SK-N-SH treated with all-trans-retinoic acid at 6 μM for 48 hours (cell line): ENCODE measurements around the gene COL9A3.

ENCODE experiments used
- CSRNP3 ChIP-seq: fragments of 250-450 bp; sonication (Bioruptor Pico); IDR thresholded peaks from 2 replicates; pipeline ENCODE4 v1.5.1; 2021; ENCODE audit warnings: mild to moderate bottlenecking, moderate library complexity
- GLIS3 ChIP-seq: fragments of 250-450 bp; sonication (Bioruptor Pico); IDR thresholded peaks from 2 replicates; pipeline ENCODE4 v1.5.0; 2020; ENCODE audit warnings: mild to moderate bottlenecking, moderate library complexity
- ZNF565 ChIP-seq: fragments of 450-650 bp; formaldehyde crosslinking; conservative IDR thresholded peaks from 2 replicates; pipeline ENCODE4 v1.5.0; 2020; ENCODE audit warnings: low read depth, mild to moderate bottlenecking, moderate library complexity
- ZNF8 ChIP-seq: fragments of 450-650 bp; formaldehyde crosslinking; IDR thresholded peaks from 2 replicates; pipeline ENCODE4 v1.5.0; 2020; ENCODE audit warnings: mild to moderate bottlenecking, moderate library complexity

- TF ChIP-seq ZNF8 (CRISPR knock-in tag) (no peak), ZNF565 (CRISPR knock-in tag) (no peak), CSRNP3 (no peak), GLIS3 (no peak)
These were observed 34.0 kb upstream of the COL9A3 start for GRCh38 chr20:62782893-62783278.
